DOHH2 (cell line): Measurements from ENCODE around the gene P3H3.

Experiments
- H3F3A ChIP-seq: fragments of 200-600 bp; sonication (generic), shearing (Covaris generic); 2 replicates; pipeline ENCODE4 v1.6.0; 2016; ENCODE audit warnings: antibody characterized with exemption, mild to moderate bottlenecking; ENCODE audit not compliant: control insufficient read depth, insufficient read depth
- H3K27ac ChIP-seq: fragments of 200-600 bp; sonication (generic); 2 replicates; pipeline ENCODE4 v1.5.1; 2014; ENCODE audit warnings: low read depth, mild to moderate bottlenecking, low read length, moderate library complexity
- H3K27me3 ChIP-seq: fragments of 200-600 bp; sonication (generic); 2 replicates; pipeline ENCODE4 v1.6.1; 2014; ENCODE audit warnings: mild to moderate bottlenecking, low read length, mixed read lengths; ENCODE audit not compliant: control insufficient read depth
- H3K36me3 ChIP-seq: fragments of 200-600 bp; sonication (generic); 2 replicates; pipeline ENCODE4 v1.6.1; 2014; ENCODE audit warnings: mild to moderate bottlenecking, low read length, moderate library complexity, mixed read lengths; ENCODE audit not compliant: control insufficient read depth
- H3K4me1 ChIP-seq: fragments of 200-600 bp; sonication (generic); 2 replicates; pipeline ENCODE4 v1.6.1; 2014; ENCODE audit warnings: mild to moderate bottlenecking, low read length, mixed read lengths; ENCODE audit not compliant: control insufficient read depth
- H3K4me2 ChIP-seq: fragments of 200-600 bp; sonication (generic); 2 replicates; pipeline ENCODE4 v1.6.0; 2014; ENCODE audit warnings: mild to moderate bottlenecking, low read length, moderate library complexity
- H3K4me3 ChIP-seq: fragments of 200-600 bp; sonication (generic); 2 replicates; pipeline ENCODE4 v1.5.1; 2014; ENCODE audit warnings: mild to moderate bottlenecking, low read length, mixed read lengths
- H3K79me2 ChIP-seq: fragments of 200-600 bp; sonication (generic); 2 replicates; pipeline ENCODE4 v1.6.1; 2014; ENCODE audit warnings: mild to moderate bottlenecking, low read length, mixed read lengths; ENCODE audit not compliant: control insufficient read depth
- H3K9me2 ChIP-seq: fragments of 200-600 bp; sonication (generic); replicated peaks from 2 replicates; pipeline ENCODE4 v1.6.1; 2014; ENCODE audit warnings: mild to moderate bottlenecking, low read length, mixed read lengths; ENCODE audit not compliant: control insufficient read depth
- H3K9me3 ChIP-seq: fragments of 200-600 bp; sonication (generic); 2 replicates; pipeline ENCODE4 v1.6.1; 2014; ENCODE audit warnings: antibody characterized with exemption, low read length, mixed read lengths; ENCODE audit not compliant: control insufficient read depth, insufficient read depth
- H4K20me1 ChIP-seq: fragments of 200-600 bp; sonication (generic); 2 replicates; pipeline ENCODE4 v1.6.0; 2014; ENCODE audit warnings: low read depth, mild to moderate bottlenecking, antibody characterized with exemption, low read length, moderate library complexity; ENCODE audit not compliant: control insufficient read depth, insufficient read depth
- EZH2phosphoT487 ChIP-seq: fragments of 200-600 bp; sonication (generic); IDR thresholded peaks from 2 replicates; pipeline ENCODE4 v1.6.1; 2017; ENCODE audit warnings: borderline replicate concordance, mild to moderate bottlenecking, antibody characterized with exemption, low read length, moderate library complexity, mixed read lengths
- TF ChIP-seq, protein P1 (sequence below): fragments of 200-600 bp; sonication (generic); IDR thresholded peaks from one replicate; pipeline ENCODE4 v1.5.1; 2014; ENCODE audit warnings: antibody characterized with exemption, mild to moderate bottlenecking, low read depth, low read length; ENCODE audit not compliant: poor library complexity, severe bottlenecking

P3H3 gene

DNA sequence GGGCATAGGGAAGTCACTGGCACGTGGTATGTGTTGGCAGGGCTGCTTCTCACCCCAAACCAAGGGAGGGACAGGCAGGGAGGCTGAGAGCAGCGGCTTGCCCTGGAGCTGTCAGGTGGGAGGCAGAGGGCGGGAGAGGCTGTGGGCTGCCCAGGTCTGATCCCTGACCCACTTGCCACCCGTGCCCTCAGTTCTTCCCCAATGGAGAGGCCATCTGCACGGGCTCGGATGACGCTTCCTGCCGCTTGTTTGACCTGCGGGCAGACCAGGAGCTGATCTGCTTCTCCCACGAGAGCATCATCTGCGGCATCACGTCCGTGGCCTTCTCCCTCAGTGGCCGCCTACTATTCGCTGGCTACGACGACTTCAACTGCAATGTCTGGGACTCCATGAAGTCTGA lies 17.2 kb downstream of the P3H3 start:
- no peak overlapping the region for H3K27ac ChIP-seq
- peaks cover 16% of the 10 kb centered on the region for H3K79me2 ChIP-seq
- H3K4me2 ChIP-seq: no peak overlapping the region
- TF ChIP-seq, protein P1, sequence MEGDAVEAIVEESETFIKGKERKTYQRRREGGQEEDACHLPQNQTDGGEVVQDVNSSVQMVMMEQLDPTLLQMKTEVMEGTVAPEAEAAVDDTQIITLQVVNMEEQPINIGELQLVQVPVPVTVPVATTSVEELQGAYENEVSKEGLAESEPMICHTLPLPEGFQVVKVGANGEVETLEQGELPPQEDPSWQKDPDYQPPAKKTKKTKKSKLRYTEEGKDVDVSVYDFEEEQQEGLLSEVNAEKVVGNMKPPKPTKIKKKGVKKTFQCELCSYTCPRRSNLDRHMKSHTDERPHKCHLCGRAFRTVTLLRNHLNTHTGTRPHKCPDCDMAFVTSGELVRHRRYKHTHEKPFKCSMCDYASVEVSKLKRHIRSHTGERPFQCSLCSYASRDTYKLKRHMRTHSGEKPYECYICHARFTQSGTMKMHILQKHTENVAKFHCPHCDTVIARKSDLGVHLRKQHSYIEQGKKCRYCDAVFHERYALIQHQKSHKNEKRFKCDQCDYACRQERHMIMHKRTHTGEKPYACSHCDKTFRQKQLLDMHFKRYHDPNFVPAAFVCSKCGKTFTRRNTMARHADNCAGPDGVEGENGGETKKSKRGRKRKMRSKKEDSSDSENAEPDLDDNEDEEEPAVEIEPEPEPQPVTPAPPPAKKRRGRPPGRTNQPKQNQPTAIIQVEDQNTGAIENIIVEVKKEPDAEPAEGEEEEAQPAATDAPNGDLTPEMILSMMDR: no peak
- TF ChIP-seq EZH2phosphoT487: no peak
- no peak overlapping the region for H3K4me3 ChIP-seq
- no peaks in the 10 kb centered on the region for H3K9me2 ChIP-seq
- H3K36me3 ChIP-seq: peaks cover 46% of the 10 kb centered on the region
- H3K4me1 ChIP-seq: peaks cover 31% of the 10 kb centered on the region
- H3F3A ChIP-seq: peaks cover 13% of the 10 kb centered on the region
- H3K27me3 ChIP-seq: no peaks in the 10 kb centered on the region
- no peaks in the 10 kb centered on the region for H3K9me3 ChIP-seq
- no peaks in the 10 kb centered on the region for H4K20me1 ChIP-seq

DNA sequence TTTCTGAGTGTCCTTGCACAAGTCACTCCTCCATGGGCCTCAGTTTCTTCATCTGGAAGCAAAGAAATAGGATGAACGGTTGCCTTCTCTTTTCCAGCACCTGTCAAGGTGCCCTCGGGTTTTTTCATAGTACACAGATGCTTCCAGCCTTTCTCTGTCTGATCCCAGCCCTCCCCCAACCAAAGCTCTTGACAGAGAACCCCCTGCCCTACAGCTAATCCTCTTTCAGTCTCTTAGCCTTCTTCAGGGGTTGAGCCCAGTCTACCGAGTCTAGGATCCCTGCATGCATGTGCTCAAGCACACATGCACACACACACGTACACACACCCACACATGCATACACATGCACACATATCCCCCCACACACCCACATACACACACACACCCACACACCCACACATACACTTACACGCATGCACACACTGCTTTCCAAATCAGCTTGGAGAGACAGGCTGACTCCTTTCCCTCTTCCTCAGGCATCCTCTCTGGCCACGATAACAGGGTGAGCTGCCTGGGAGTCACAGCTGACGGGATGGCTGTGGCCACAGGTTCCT lies 18.2 kb downstream of the P3H3 start:
- H3K4me2 ChIP-seq: no peak overlapping the region
- H3F3A ChIP-seq: peaks cover 13% of the 10 kb centered on the region
- no peaks in the 10 kb centered on the region for H3K27me3 ChIP-seq
- H3K9me2 ChIP-seq: no peaks in the 10 kb centered on the region
- no peak overlapping the region for H3K27ac ChIP-seq
- H3K79me2 ChIP-seq: peaks cover 23% of the 10 kb centered on the region
- H3K9me3 ChIP-seq: no peaks in the 10 kb centered on the region
- no peak for TF ChIP-seq EZH2phosphoT487
- TF ChIP-seq, protein P1: no peak
- no peaks in the 10 kb centered on the region for H4K20me1 ChIP-seq
- peaks cover 24% of the 10 kb centered on the region for H3K4me1 ChIP-seq
- H3K4me3 ChIP-seq: no peak overlapping the region
- H3K36me3 ChIP-seq: peaks cover 52% of the 10 kb centered on the region

DNA sequence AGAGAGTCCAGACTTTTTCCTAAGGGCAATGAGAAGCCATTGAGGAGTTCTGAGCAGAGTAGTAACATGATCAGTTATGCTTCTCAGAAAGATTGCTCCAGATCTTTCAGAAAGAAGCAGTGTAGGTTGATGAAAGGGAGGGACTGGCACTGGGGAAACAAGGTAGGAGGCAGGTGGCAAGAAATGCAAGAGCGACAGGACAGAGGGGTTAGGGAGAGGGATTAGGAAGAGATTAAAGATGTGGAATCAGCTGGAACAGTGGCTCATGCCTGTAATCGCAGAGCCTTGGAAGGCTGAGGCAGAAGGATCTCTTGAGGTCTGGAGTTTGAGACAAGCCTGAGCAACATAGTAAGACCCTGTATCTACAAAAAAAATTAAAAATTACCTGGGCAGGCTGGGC lies 19.5 kb downstream of the P3H3 start:
- H3K36me3 ChIP-seq: peaks cover 52% of the 10 kb centered on the region
- H3K9me3 ChIP-seq: no peaks in the 10 kb centered on the region
- no peak overlapping the region for H3K4me2 ChIP-seq
- H3K4me1 ChIP-seq: peaks cover 21% of the 10 kb centered on the region
- no peaks in the 10 kb centered on the region for H3K27me3 ChIP-seq
- no peak overlapping the region for H3K4me3 ChIP-seq
- no peak overlapping the region for H3K27ac ChIP-seq
- peaks cover 9% of the 10 kb centered on the region for H3F3A ChIP-seq
- no peaks in the 10 kb centered on the region for H4K20me1 ChIP-seq
- peaks cover 25% of the 10 kb centered on the region for H3K79me2 ChIP-seq
- no peaks in the 10 kb centered on the region for H3K9me2 ChIP-seq
- TF ChIP-seq EZH2phosphoT487: no peak
- TF ChIP-seq, protein P1: no peak

DNA sequence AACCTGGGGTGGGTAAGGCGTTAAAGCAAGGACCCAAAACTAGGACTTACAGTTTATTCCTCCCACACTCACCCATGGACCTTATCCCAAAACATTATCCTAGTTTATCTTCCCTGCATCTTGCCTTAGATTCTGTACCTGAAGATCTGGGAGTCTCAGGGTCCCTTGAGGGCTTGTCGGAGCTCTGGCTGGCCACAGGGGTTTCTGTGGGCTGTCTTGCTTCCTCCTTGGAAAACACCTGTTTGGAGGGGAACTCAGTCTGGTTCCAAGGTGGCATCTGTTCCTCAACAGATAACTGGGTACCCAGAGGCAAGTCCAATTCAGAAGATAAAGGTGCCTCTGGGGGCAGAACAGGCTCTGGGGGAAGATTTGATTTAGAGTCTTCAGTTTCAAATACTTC lies 21.2 kb downstream of the P3H3 start:
- Histone ChIP-seq H3K4me2 (peak overlapping the region; percentile 99), H3K79me2 (peaks cover 42% of the 10 kb centered on the region), H4K20me1 (no peaks in the 10 kb centered on the region), H3K36me3 (peaks cover 65% of the 10 kb centered on the region), H3K4me3 (peak overlapping the region; percentile 77), H3K4me1 (peaks cover 32% of the 10 kb centered on the region), H3F3A (peaks cover 8% of the 10 kb centered on the region), H3K9me3 (no peaks in the 10 kb centered on the region), H3K27me3 (no peaks in the 10 kb centered on the region), H3K9me2 (no peaks in the 10 kb centered on the region), H3K27ac (no peak overlapping the region)
- TF ChIP-seq, protein P1: no peak
- no peak for TF ChIP-seq EZH2phosphoT487
